Naive thymus-derived CD4-positive, alpha-beta T cell (primary cell): ENCODE data around the gene GORASP1. TPM values are rescaled to one million over a fixed set of nuclear protein-coding genes. Genes with fewer than 3 reads are reported as not detected.

ENCODE experiments used
- ATAC-seq: fragments of 150-1000 bp; cut with Tn5 transposase; 2 replicates; pipeline ENCODE4 v1.10.0; 2021; ENCODE audit warnings: mild to moderate bottlenecking, moderate library complexity
- CTCF ChIA-PET: fragments of 350-600 bp; sonication (Branson Sonifier 250); formaldehyde crosslinking; loops from one replicate; lab custom pipeline; 2021; ENCODE audit warnings: antibody characterized with exemption; lab: Charles Lee
- POLR2A ChIA-PET: fragments of 350-600 bp; sonication (Branson Sonifier 250); formaldehyde crosslinking; loops from one replicate; lab custom pipeline; 2021; ENCODE audit warnings: antibody characterized with exemption, inconsistent platforms; lab: Charles Lee
- DNase-seq, 9 donors: peaks; one replicate each; pipeline versions ENCODE4 v3.0.0 to v3.0.0-alpha.2; 2020 to 2022; ENCODE audit warnings: mixed read lengths in 1 of 9
- H3K27ac ChIP-seq: one replicate; pipeline ENCODE4 v1.7.0; 2013; ENCODE audit warnings: mild to moderate bottlenecking, low read depth, low read length, moderate library complexity
- H3K27me3 ChIP-seq, 2 donors: one replicate each; pipeline ENCODE4 v1.7.0; 2013; ENCODE audit warnings: low read length in 2 of 2, mild to moderate bottlenecking in 2 of 2, moderate library complexity in 2 of 2; ENCODE audit not compliant: control insufficient read depth in 2 of 2, insufficient read depth in 2 of 2
- H3K36me3 ChIP-seq, 3 experiments: 1 replicate in 2 of 3; 2 replicates in 1 of 3; pipeline ENCODE4 v1.7.0; 2013; ENCODE audit warnings: low read length in 3 of 3, mild to moderate bottlenecking in 3 of 3, moderate library complexity in 1 of 3; ENCODE audit not compliant: insufficient read depth in 3 of 3, control insufficient read depth in 2 of 3
- H3K4me1 ChIP-seq, 2 donors: one replicate each; pipeline ENCODE4 v1.7.0; 2013; ENCODE audit warnings: low read length in 2 of 2, mild to moderate bottlenecking in 2 of 2, moderate library complexity in 1 of 2; ENCODE audit not compliant: control insufficient read depth in 2 of 2, insufficient read depth in 2 of 2
- H3K4me3 ChIP-seq: 2 replicates; pipeline ENCODE4 v1.7.0; 2013; ENCODE audit warnings: mild to moderate bottlenecking, low read length
- H3K9me3 ChIP-seq, 3 experiments: 1 replicate in 2 of 3; 2 replicates in 1 of 3; pipeline ENCODE4 v1.7.0; 2013; ENCODE audit warnings: low read length in 3 of 3; ENCODE audit not compliant: control insufficient read depth in 2 of 3
- H3K27ac Mint-ChIP-seq, 9 donors: one replicate each; pipeline ENCODE4 v1.8.0; 2020 to 2022; ENCODE audit warnings: mixed read lengths in 9 of 9, mild to moderate bottlenecking in 8 of 9, moderate library complexity in 5 of 9, inconsistent platforms in 2 of 9
- H3K27me3 Mint-ChIP-seq, 5 donors: one replicate each; pipeline ENCODE4 v1.8.0; 2021 to 2022; ENCODE audit warnings: mixed read lengths in 5 of 5, mild to moderate bottlenecking in 1 of 5
- H3K36me3 Mint-ChIP-seq, 5 donors: one replicate each; pipeline ENCODE4 v1.8.0; 2020 to 2022; ENCODE audit warnings: mixed read lengths in 5 of 5, mild to moderate bottlenecking in 3 of 5, inconsistent platforms in 1 of 5
- H3K4me1 Mint-ChIP-seq, 7 donors: one replicate each; pipeline ENCODE4 v1.8.0; 2020 to 2022; ENCODE audit warnings: mixed read lengths in 7 of 7, mild to moderate bottlenecking in 3 of 7, inconsistent platforms in 1 of 7
- H3K4me3 Mint-ChIP-seq, 10 donors: one replicate each; pipeline ENCODE4 v1.8.0; 2020 to 2022; ENCODE audit warnings: mild to moderate bottlenecking in 10 of 10, mixed read lengths in 10 of 10, moderate library complexity in 6 of 10, inconsistent platforms in 2 of 10
- H3K9me3 Mint-ChIP-seq, 11 donors: one replicate each; pipeline ENCODE4 v1.8.0; 2020 to 2022; ENCODE audit warnings: mixed read lengths in 11 of 11, mild to moderate bottlenecking in 4 of 11, inconsistent platforms in 1 of 11, moderate library complexity in 1 of 11
- intact Hi-C, 2 donors: fragments of 100-400 bp; cut with micrococcal nuclease; formaldehyde crosslinking; loops; one replicate each; pipeline ENCODE4 v1.15.1; 2023
- polyA plus RNA-seq, 2 donors: library from polyadenylated mRNA; unstranded; fragments of 300-500 nt; fragmentation: Illumina TruSeq; gene quantifications; one replicate each; pipeline ENCODE4 v1.2.3, GENCODE V29; 2021
- total RNA-seq, 6 experiments: library from RNA in 5 of 6; stranded (reverse) in 5 of 6; gene quantifications; 1 replicate in 5 of 6; 2 replicates in 1 of 6; pipeline ENCODE4 v1.2.3 and lab custom pipeline; 2021 to 2026

GORASP1 gene
- total and polyA plus RNA-seq, 7 experiments from 2014 or later, result 14.8 to 58.5 (median 43.5) TPM

- ChIA-PET POLR2A (no interaction called here), CTCF (no interaction called here)
- no peak overlapping the region for H3K4me3 Mint-ChIP-seq
- peaks cover 2 to 26% (median 8%) of the 10 kb centered on the region in 7 donors for H3K4me1 Mint-ChIP-seq
- H3K9me3 Mint-ChIP-seq, result no peaks in the 10 kb centered on the region
- DNase-seq (no peak), ATAC-seq (no peak)
- no peaks in the 10 kb centered on the region for H3K9me3 ChIP-seq
- peaks cover 4 to 5% of the 10 kb centered on the region in 2 donors for H3K4me1 ChIP-seq
- no peak overlapping the region for H3K27ac ChIP-seq
- H3K27ac Mint-ChIP-seq, result peak overlapping the region in 2 of 9 donors; percentile 34 to 71
- no peak overlapping the region for H3K4me3 ChIP-seq
- H3K36me3 Mint-ChIP-seq, result peaks cover 0 to 8% (median 4%) of the 10 kb centered on the region in 5 donors
- H3K27me3 ChIP-seq, result no peaks in the 10 kb centered on the region
- H3K27me3 Mint-ChIP-seq, result no peaks in the 10 kb centered on the region
- intact Hi-C loops, result no loop called here
- no peaks in the 10 kb centered on the region for H3K36me3 ChIP-seq
These were observed 25.7 kb upstream of the GORASP1 start for GRCh38 chr3:39133093-39133490.

GRCh38 chr3:39132096-39133092, 25.0 kb upstream of the GORASP1 start:
- Mint-ChIP-seq H3K27ac (peak overlapping the region in 3 of 9 donors; percentile 34 to 71 (median 71)), H3K9me3 (no peaks in the 10 kb centered on the region), H3K4me3 (peak overlapping the region in 1 of 10 donors; percentile 11), H3K27me3 (no peaks in the 10 kb centered on the region), H3K36me3 (peaks cover 0 to 3% (median 0%) of the 10 kb centered on the region in 5 donors), H3K4me1 (peaks cover 9 to 33% (median 12%) of the 10 kb centered on the region in 7 donors)
- no peak overlapping the region for H3K27ac ChIP-seq
- ChIA-PET CTCF (interaction anchor here (1.1 kb wide), 1 partner anchor 160 kb away, joined by 4 read pairs; no protein-coding TSS in a partner anchor), POLR2A (no interaction called here)
- DNase-seq (no peak), ATAC-seq (no peak)
- no peaks in the 10 kb centered on the region for H3K36me3 ChIP-seq
- peaks cover 10 to 11% of the 10 kb centered on the region in 2 donors for H3K4me1 ChIP-seq
- no peak overlapping the region for H3K4me3 ChIP-seq
- H3K9me3 ChIP-seq, result no peaks in the 10 kb centered on the region
- no peaks in the 10 kb centered on the region for H3K27me3 ChIP-seq
- intact Hi-C loops, result no loop called here

- H3K4me1 ChIP-seq, result peaks cover 12 to 14% of the 10 kb centered on the region in 2 donors
- DNase-seq, result no peak
- no peaks in the 10 kb centered on the region for H3K36me3 ChIP-seq
- H3K27me3 Mint-ChIP-seq, result no peaks in the 10 kb centered on the region
- H3K4me3 Mint-ChIP-seq, result no peak overlapping the region
- no peak overlapping the region for H3K27ac ChIP-seq
- peak overlapping the region in 2 of 9 donors; percentile 29 to 39 for H3K27ac Mint-ChIP-seq
- H3K4me3 ChIP-seq, result no peak overlapping the region
- H3K27me3 ChIP-seq, result no peaks in the 10 kb centered on the region
- ATAC-seq, result no peak
- peaks cover 18 to 44% (median 24%) of the 10 kb centered on the region in 7 donors for H3K4me1 Mint-ChIP-seq
- peaks cover 0 to 3% (median 0%) of the 10 kb centered on the region in 5 donors for H3K36me3 Mint-ChIP-seq
- H3K9me3 Mint-ChIP-seq, result no peaks in the 10 kb centered on the region
- POLR2A ChIA-PET, result interaction anchor here (0.5 kb wide), 1 partner anchor 15 kb away, joined by 3 read pairs; no protein-coding TSS in a partner anchor
- no peaks in the 10 kb centered on the region for H3K9me3 ChIP-seq
- CTCF ChIA-PET, result interaction anchor here (0.6 to 2.2 kb wide), 5 partner anchors 11 to 161 kb away, joined by 3 to 8 read pairs (median 4); no protein-coding TSS in a partner anchor
- intact Hi-C loops, result no loop called here
These were observed 23.4 kb upstream of the GORASP1 start for GRCh38 chr3:39130693-39131265.

- DNase-seq (no peak), ATAC-seq (no peak)
- Mint-ChIP-seq H3K36me3 (peaks cover 0 to 3% (median 0%) of the 10 kb centered on the region in 5 donors), H3K9me3 (no peaks in the 10 kb centered on the region), H3K27ac (peak overlapping the region in 1 of 9 donors; percentile 2), H3K4me1 (peaks cover 18 to 44% (median 24%) of the 10 kb centered on the region in 7 donors), H3K4me3 (no peak overlapping the region), H3K27me3 (no peaks in the 10 kb centered on the region)
- ChIA-PET POLR2A (no interaction called here), CTCF (interaction anchor here (0.7 to 2.2 kb wide), 5 partner anchors 12 to 162 kb away, joined by 3 to 8 read pairs (median 5); no protein-coding TSS in a partner anchor)
- no peak overlapping the region for H3K27ac ChIP-seq
- intact Hi-C loops, result no loop called here
- H3K27me3 ChIP-seq, result no peaks in the 10 kb centered on the region
- H3K36me3 ChIP-seq, result no peaks in the 10 kb centered on the region
- no peaks in the 10 kb centered on the region for H3K9me3 ChIP-seq
- no peak overlapping the region for H3K4me3 ChIP-seq
- H3K4me1 ChIP-seq, result peaks cover 12 to 14% of the 10 kb centered on the region in 2 donors
These were observed 22.6 kb upstream of the GORASP1 start for GRCh38 chr3:39130026-39130425.

- H3K36me3 Mint-ChIP-seq, result peaks cover 0 to 3% (median 0%) of the 10 kb centered on the region in 5 donors
These were observed 21.5 kb upstream of the GORASP1 start for GRCh38 chr3:39128951-39129350.

GRCh38 chr3:39127908-39128304, 20.5 kb upstream of the GORASP1 start:
- POLR2A ChIA-PET, result interaction anchor here (0.8 to 2.0 kb wide), 3 partner anchors 19 to 160 kb away, joined by 3 to 12 read pairs (median 7); no protein-coding TSS in a partner anchor
- no peak for ATAC-seq
- peak overlapping the region in 6 of 10 donors; percentile 5 to 18 (median 9) for H3K4me3 Mint-ChIP-seq

More at GRCh38 chr3:39128951-39129350, 21.5 kb upstream of the GORASP1 start:
- DNase-seq, result no peak
- no peaks in the 10 kb centered on the region for H3K9me3 Mint-ChIP-seq
- no peak for ATAC-seq
- H3K4me1 Mint-ChIP-seq, result peaks cover 18 to 41% (median 24%) of the 10 kb centered on the region in 7 donors
- H3K27me3 ChIP-seq, result no peaks in the 10 kb centered on the region
- POLR2A ChIA-PET, result interaction anchor here (2.0 kb wide), 1 partner anchor 18 kb away, joined by 7 read pairs; no protein-coding TSS in a partner anchor
- no peak overlapping the region for H3K4me3 ChIP-seq
- H3K36me3 ChIP-seq, result no peaks in the 10 kb centered on the region
- intact Hi-C loops, result loop anchor here in 1 of 2 donors (1.0 to 5.0 kb wide), 2 partner anchors 78 to 249 kb away; no protein-coding TSS in a partner anchor
- no peak overlapping the region for H3K27ac Mint-ChIP-seq
- H3K9me3 ChIP-seq, result no peaks in the 10 kb centered on the region
- no peaks in the 10 kb centered on the region for H3K27me3 Mint-ChIP-seq
- no peak overlapping the region for H3K27ac ChIP-seq
- CTCF ChIA-PET, result interaction anchor here (1.1 to 10.3 kb wide), 6 partner anchors 10 to 163 kb away, joined by 3 to 191 read pairs (median 6); partner anchors contain the start of genes GORASP1 and TTC21A
- no peak overlapping the region for H3K4me3 Mint-ChIP-seq
- H3K4me1 ChIP-seq, result peaks cover 12 to 14% of the 10 kb centered on the region in 2 donors

More at GRCh38 chr3:39127908-39128304, 20.5 kb upstream of the GORASP1 start:
- intact Hi-C loops, result loop anchor here (1.0 to 5.0 kb wide), 3 partner anchors 19 to 250 kb away; no protein-coding TSS in a partner anchor
- peak overlapping the region; percentile 12 to 87 (median 43) for H3K27ac Mint-ChIP-seq
- H3K4me1 ChIP-seq, result peaks cover 12 to 14% of the 10 kb centered on the region in 2 donors
- DNase-seq, result no peak
- H3K36me3 Mint-ChIP-seq, result peaks cover 0 to 3% (median 0%) of the 10 kb centered on the region in 5 donors
- no peaks in the 10 kb centered on the region for H3K9me3 Mint-ChIP-seq
- peaks cover 0 to 3% (median 0%) of the 10 kb centered on the region in 5 donors for H3K27me3 Mint-ChIP-seq
- no peaks in the 10 kb centered on the region for H3K27me3 ChIP-seq
- peaks cover 15 to 39% (median 24%) of the 10 kb centered on the region in 7 donors for H3K4me1 Mint-ChIP-seq
- H3K36me3 ChIP-seq, result no peaks in the 10 kb centered on the region
- H3K27ac ChIP-seq, result no peak overlapping the region
- H3K9me3 ChIP-seq, result no peaks in the 10 kb centered on the region
- CTCF ChIA-PET, result interaction anchor here (0.6 to 10.3 kb wide), 9 partner anchors 12 to 161 kb away, joined by 3 to 191 read pairs (median 3); no protein-coding TSS in a partner anchor
- H3K4me3 ChIP-seq, result no peak overlapping the region
